Hepatocyte (in vitro differentiated cells): ENCODE results near the gene URI1. TPM values are rescaled to one million over a fixed set of nuclear protein-coding genes. Genes with fewer than 3 reads are reported as not detected.

Experiments
- DNase-seq: peaks from one replicate; pipeline ENCODE4 v3.0.0-alpha.2; 2016; ENCODE audit warnings: low spot score
- H2AFZ ChIP-seq: fragments of 200-600 bp; sonication (generic); 2 replicates; pipeline ENCODE4 v1.6.0; 2016; ENCODE audit warnings: antibody characterized with exemption, mild to moderate bottlenecking
- H3K27ac ChIP-seq: fragments of 200-600 bp; sonication (generic); 2 replicates; pipeline ENCODE4 v1.5.1; 2016; ENCODE audit warnings: mild to moderate bottlenecking
- H3K27me3 ChIP-seq: fragments of 200-600 bp; sonication (generic); 2 replicates; pipeline ENCODE4 v1.6.1; 2016
- H3K36me3 ChIP-seq: fragments of 200-600 bp; sonication (generic); replicated peaks from 2 replicates; pipeline ENCODE4 v1.5.1; 2016; ENCODE audit warnings: low read depth; ENCODE audit not compliant: insufficient read depth
- H3K4me1 ChIP-seq: fragments of 200-600 bp; sonication (generic); 2 replicates; pipeline ENCODE4 v1.5.1; 2016; ENCODE audit warnings: mild to moderate bottlenecking, moderate library complexity; ENCODE audit not compliant: insufficient read depth
- H3K4me2 ChIP-seq: fragments of 200-600 bp; sonication (generic); 2 replicates; pipeline ENCODE4 v1.6.0; 2016
- H3K4me3 ChIP-seq: fragments of 200-600 bp; sonication (generic); 2 replicates; pipeline ENCODE4 v1.5.1; 2016; ENCODE audit warnings: mild to moderate bottlenecking
- H3K79me2 ChIP-seq: fragments of 200-600 bp; sonication (generic); 2 replicates; pipeline ENCODE4 v1.6.0; 2017; ENCODE audit warnings: mild to moderate bottlenecking
- H3K9me2 ChIP-seq: fragments of 200-600 bp; sonication (generic); replicated peaks from 2 replicates; pipeline ENCODE4 v1.6.0; 2017; ENCODE audit warnings: mild to moderate bottlenecking; ENCODE audit not compliant: insufficient read depth
- H3K9me3 ChIP-seq: fragments of 200-600 bp; sonication (generic); 2 replicates; pipeline ENCODE4 v1.5.1; 2016; ENCODE audit warnings: low read depth, mild to moderate bottlenecking
- H4K20me1 ChIP-seq: fragments of 200-600 bp; sonication (generic); 2 replicates; pipeline ENCODE4 v1.6.0; 2016; ENCODE audit warnings: mild to moderate bottlenecking; ENCODE audit not compliant: insufficient read depth, poor library complexity, severe bottlenecking
- CTCF ChIP-seq: fragments of 200-600 bp; sonication (generic); IDR thresholded peaks from 2 replicates; pipeline ENCODE4 v1.5.1; 2016; ENCODE audit warnings: antibody characterized with exemption, mild to moderate bottlenecking; ENCODE audit not compliant: poor library complexity
- EZH2 ChIP-seq: fragments of 200-600 bp; sonication (generic); IDR thresholded peaks from 2 replicates; pipeline ENCODE4 v1.6.1; 2016; ENCODE audit warnings: antibody characterized with exemption, mild to moderate bottlenecking, borderline replicate concordance
- EZH2phosphoT487 ChIP-seq: fragments of 200-600 bp; sonication (generic); IDR thresholded peaks from one replicate; pipeline ENCODE4 v1.6.1; 2018; ENCODE audit warnings: antibody characterized with exemption, mild to moderate bottlenecking, low read depth, moderate library complexity; ENCODE audit not compliant: unreplicated experiment, severe bottlenecking
- WGBS: methylation state at CpG from one replicate; pipeline ENCODE4 v1.1.6; 2016; ENCODE audit warnings: low lambda C conversion rate; ENCODE audit errors: missing lambda C conversion rate; 5-methylcytosine and 5-hydroxymethylcytosine counted together
- polyA plus RNA-seq: library from polyadenylated mRNA; unstranded; fragments of >200 nt; fragmentation: Nextera tagmentation; extraction: Ambion mirVana; gene quantifications from 2 replicates; pipeline ENCODE4 v1.2.1, GENCODE V29; 2016
- total RNA-seq: library from RNA; depleted of rRNA; stranded (reverse); fragments of >200 nt; gene quantifications from 2 replicates; pipeline ENCODE4 v1.2.3, GENCODE V29; 2014

The URI1 gene
- total and polyA plus RNA-seq, 2 experiments from 2014 or later = 50.0 to 66.7 TPM

DNA sequence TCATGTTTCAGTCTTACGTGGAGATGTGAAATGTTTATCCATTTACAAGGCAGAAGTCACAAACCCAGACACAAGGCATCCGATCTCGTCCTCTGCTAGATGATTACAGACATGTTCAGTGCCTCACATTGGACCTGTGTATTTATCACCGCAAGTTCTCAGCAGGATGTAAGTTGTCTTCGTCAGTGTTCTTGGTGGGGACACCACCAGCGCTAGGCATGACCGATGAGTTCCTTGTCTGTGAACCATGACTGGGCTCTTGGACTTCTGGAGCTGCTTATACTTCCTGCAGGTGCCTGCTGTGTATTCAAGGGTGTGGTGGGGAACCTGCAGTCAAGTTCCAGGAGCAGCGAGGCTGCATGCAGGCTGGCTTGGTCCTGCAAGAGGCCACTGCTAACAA is 105.4 kb downstream of the URI1 start:
- Histone ChIP-seq H3K36me3 (no peaks in the 10 kb centered on the region), H3K4me2 (no peak overlapping the region), H4K20me1 (no peaks in the 10 kb centered on the region), H2AFZ (no peak overlapping the region), H3K27ac (no peak overlapping the region), H3K4me3 (no peak overlapping the region), H3K27me3 (no peaks in the 10 kb centered on the region), H3K79me2 (no peaks in the 10 kb centered on the region), H3K4me1 (peaks cover 10% of the 10 kb centered on the region), H3K9me2 (no peaks in the 10 kb centered on the region), H3K9me3 (no peaks in the 10 kb centered on the region)
- TF ChIP-seq CTCF = no peak
- DNase-seq = no peak
- WGBS = 81% methylated on average over 8 of the region's 8 CpGs

DNA sequence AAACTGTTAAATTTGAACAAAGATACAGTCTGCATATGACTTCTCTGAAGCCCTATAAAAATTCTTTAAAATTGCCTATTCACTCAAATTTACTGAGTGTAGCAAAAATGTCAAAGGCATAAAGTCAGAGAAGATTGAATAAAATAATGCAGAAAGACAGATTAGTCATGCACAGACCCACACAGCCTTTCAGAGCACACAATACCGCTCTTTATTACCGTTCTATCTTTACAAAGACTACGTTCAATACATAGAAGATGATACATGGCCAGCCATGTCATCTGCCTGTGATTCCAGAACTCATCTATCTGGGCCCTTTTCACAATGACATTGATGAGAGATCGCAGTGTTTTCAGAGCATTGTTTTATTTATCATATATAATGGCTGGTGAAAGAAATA is 107.2 kb downstream of the URI1 start:
- H4K20me1 ChIP-seq = no peaks in the 10 kb centered on the region
- no peak overlapping the region for H3K27ac ChIP-seq
- H3K4me3 ChIP-seq = no peak overlapping the region
- H3K9me3 ChIP-seq = no peaks in the 10 kb centered on the region
- H3K9me2 ChIP-seq = no peaks in the 10 kb centered on the region
- peak overlapping the region; percentile 20 for H3K4me2 ChIP-seq
- no peaks in the 10 kb centered on the region for H3K79me2 ChIP-seq
- H3K4me1 ChIP-seq = peaks cover 10% of the 10 kb centered on the region
- no peak for DNase-seq
- H3K27me3 ChIP-seq = no peaks in the 10 kb centered on the region
- H2AFZ ChIP-seq = no peak overlapping the region
- no peak for TF ChIP-seq EZH2phosphoT487
- no peak for TF ChIP-seq CTCF
- no peak for TF ChIP-seq EZH2
- 80% methylated on average over 4 of the region's 4 CpGs for WGBS
- no peaks in the 10 kb centered on the region for H3K36me3 ChIP-seq

GRCh38 chr19:30049846-30050667 is 108.0 kb downstream of the URI1 start:
- no peaks in the 10 kb centered on the region for H4K20me1 ChIP-seq
- H3K9me3 ChIP-seq = no peaks in the 10 kb centered on the region
- H3K4me1 ChIP-seq = peaks cover 10% of the 10 kb centered on the region
- H3K27ac ChIP-seq = no peak overlapping the region
- DNase-seq = no peak
- H2AFZ ChIP-seq = no peak overlapping the region
- no peaks in the 10 kb centered on the region for H3K36me3 ChIP-seq
- H3K4me3 ChIP-seq = no peak overlapping the region
- H3K4me2 ChIP-seq = peak overlapping the region; percentile 20
- WGBS = 57% methylated on average over 12 of the region's 13 CpGs
- TF ChIP-seq EZH2 = no peak
- TF ChIP-seq EZH2phosphoT487 = no peak
- TF ChIP-seq CTCF = no peak
- H3K9me2 ChIP-seq = no peaks in the 10 kb centered on the region
- H3K27me3 ChIP-seq = no peaks in the 10 kb centered on the region
- no peaks in the 10 kb centered on the region for H3K79me2 ChIP-seq
